GM12873 (cell line): ENCODE measurements around the gene PLAC9.

ENCODE experiments used
- CTCF ChIP-seq: IDR thresholded peaks from 2 replicates; pipeline ENCODE4 v1.5.1; 2012; ENCODE audit warnings: low read depth, mild to moderate bottlenecking, moderate library complexity, low read length, control low read depth; ENCODE audit not compliant: insufficient read depth; ENCODE audit errors: missing control alignments

PLAC9 gene

GRCh38 chr10:80144067-80144695, 11.7 kb downstream of the PLAC9 start:
- no peak for TF ChIP-seq CTCF

DNA sequence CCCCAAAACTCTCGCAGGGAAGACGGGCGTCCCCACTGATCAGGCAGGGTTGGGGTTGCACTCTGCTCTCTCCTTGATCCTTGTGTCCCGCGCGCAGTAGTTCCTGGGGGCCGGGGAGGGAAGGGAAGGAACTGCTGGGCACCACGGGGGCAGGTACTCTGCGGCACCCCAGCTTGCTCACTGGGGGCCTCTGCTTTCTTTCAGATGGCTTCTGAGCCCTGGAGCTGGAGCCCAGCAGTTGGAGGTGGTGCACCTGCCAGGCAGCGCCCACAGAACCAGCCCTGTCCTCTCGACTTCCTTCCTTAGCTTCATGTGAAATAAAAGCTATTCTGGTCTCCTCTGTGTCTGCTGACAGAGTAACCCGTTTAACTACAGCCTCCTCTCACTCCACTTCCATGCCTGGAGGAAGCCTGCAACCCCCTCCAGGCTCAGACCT, 12.2 kb downstream of the PLAC9 start:
- TF ChIP-seq CTCF, result no peak

DNA sequence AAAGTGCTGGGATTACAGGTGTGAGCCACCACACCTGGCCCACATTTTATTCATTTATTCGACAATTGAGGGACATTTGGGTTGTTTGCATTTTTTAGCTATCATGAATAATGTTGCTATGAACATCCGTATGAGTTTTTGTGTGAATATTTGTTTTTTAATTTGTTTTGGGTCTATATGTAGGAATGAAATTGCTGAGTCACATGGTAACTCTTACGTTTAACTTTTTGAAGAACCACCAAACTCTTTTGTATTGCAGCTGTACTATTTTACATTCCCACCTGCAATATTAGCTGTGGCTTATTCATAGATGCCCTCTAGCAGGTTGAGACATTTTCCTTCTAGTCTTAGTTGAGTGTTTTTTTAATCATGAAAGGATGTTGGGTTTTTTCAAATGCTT, 14.4 kb downstream of the PLAC9 start:
- TF ChIP-seq CTCF, result no peak

DNA sequence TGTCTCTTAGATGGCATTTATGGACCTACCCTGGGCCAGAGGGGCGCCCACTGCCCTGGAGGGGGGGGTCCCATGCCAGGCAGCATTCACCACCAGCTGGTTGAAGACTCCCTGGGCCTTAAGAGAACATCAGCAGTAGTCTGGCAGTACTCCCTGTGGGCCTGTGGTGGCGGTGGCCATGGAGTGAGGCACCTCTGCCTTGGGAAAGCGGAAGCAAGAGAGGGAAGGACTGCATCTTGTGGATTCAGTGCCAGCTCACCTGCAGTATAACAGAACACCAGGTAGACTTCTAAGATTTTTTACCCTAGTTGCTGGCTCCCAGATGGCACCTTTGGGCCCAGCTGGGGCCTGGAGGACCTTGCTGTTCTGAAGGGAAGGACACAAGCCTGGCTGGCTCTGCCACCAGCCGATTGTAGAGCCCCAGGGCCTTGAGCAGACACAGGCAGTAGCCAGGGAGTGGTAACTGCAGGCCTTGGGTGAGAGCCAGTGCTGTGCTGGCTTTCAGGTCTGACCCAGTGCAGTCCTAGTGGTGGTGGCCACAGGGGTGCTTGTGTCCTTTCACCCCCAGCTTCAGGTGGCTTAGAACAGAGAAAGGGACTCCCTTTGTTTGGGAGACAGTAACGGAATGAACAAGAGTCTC, 15.8 kb downstream of the PLAC9 start:
- TF ChIP-seq CTCF, result no peak

DNA sequence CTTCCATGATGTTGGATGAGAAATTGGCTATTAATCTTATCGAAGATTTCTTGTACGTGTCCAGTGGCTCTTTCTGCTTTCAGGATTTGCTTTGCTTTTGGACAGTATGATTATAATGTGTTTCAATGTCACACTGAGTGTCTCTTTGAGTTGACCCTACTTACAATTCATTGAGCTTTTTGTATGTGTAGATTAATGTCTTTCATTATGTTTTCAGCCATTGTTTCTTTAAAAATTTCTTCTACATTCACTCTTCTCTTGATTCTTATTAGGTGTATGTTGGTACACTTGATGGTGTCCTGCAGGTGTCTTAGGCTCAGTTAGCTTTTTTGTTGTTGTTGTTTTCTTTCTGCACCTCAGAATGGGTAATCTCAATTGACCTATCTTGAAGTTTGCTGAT, 16.6 kb downstream of the PLAC9 start:
- TF ChIP-seq CTCF, result no peak

- TF ChIP-seq CTCF, result no peak
Observed at GRCh38 chr10:80150172-80150571, 17.6 kb downstream of the PLAC9 start.

GRCh38 chr10:80152820-80153219, 20.3 kb downstream of the PLAC9 start:
- no peak for TF ChIP-seq CTCF
